ENCODE measurements around the gene DUSP10.

DNA sequence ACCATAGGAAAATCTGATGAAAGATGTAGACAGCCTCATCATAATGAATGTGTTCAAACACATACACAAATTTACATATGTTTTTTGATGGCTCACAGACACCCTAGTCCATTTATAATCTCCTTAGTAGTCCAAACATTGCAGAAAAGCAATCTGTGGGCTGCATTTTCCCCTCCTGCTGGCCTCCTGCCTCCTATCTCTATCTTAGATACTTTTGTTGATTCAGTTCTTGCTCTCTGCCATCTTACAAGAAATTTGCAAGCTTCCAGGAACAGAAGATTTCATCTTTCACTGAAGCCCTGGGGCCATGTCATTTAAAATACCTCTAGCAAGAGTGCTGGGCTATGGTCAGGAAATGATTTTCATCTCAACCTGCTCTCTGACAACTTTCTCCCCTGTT lies 50.6 kb downstream of the DUSP10 start:
- TF ChIP-seq, protein P1, sequence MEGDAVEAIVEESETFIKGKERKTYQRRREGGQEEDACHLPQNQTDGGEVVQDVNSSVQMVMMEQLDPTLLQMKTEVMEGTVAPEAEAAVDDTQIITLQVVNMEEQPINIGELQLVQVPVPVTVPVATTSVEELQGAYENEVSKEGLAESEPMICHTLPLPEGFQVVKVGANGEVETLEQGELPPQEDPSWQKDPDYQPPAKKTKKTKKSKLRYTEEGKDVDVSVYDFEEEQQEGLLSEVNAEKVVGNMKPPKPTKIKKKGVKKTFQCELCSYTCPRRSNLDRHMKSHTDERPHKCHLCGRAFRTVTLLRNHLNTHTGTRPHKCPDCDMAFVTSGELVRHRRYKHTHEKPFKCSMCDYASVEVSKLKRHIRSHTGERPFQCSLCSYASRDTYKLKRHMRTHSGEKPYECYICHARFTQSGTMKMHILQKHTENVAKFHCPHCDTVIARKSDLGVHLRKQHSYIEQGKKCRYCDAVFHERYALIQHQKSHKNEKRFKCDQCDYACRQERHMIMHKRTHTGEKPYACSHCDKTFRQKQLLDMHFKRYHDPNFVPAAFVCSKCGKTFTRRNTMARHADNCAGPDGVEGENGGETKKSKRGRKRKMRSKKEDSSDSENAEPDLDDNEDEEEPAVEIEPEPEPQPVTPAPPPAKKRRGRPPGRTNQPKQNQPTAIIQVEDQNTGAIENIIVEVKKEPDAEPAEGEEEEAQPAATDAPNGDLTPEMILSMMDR (IDR thresholded peaks at IDR 0.05) = no peak
- TF ChIP-seq, protein P2, sequence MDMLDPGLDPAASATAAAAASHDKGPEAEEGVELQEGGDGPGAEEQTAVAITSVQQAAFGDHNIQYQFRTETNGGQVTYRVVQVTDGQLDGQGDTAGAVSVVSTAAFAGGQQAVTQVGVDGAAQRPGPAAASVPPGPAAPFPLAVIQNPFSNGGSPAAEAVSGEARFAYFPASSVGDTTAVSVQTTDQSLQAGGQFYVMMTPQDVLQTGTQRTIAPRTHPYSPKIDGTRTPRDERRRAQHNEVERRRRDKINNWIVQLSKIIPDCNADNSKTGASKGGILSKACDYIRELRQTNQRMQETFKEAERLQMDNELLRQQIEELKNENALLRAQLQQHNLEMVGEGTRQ (CRISPR knock-in tag; IDR thresholded peaks at IDR 0.05) = no peak
- TF ChIP-seq FOXJ3 (CRISPR knock-in tag; IDR thresholded peaks at IDR 0.05; ENCODE audit: borderline replicate concordance) = no peak
- TF ChIP-seq, protein P3, sequence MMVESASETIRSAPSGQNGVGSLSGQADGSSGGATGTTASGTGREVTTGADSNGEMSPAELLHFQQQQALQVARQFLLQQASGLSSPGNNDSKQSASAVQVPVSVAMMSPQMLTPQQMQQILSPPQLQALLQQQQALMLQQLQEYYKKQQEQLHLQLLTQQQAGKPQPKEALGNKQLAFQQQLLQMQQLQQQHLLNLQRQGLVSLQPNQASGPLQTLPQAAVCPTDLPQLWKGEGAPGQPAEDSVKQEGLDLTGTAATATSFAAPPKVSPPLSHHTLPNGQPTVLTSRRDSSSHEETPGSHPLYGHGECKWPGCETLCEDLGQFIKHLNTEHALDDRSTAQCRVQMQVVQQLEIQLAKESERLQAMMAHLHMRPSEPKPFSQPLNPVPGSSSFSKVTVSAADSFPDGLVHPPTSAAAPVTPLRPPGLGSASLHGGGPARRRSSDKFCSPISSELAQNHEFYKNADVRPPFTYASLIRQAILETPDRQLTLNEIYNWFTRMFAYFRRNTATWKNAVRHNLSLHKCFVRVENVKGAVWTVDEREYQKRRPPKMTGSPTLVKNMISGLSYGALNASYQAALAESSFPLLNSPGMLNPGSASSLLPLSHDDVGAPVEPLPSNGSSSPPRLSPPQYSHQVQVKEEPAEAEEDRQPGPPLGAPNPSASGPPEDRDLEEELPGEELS (CRISPR knock-in tag; IDR thresholded peaks at IDR 0.05) = no peak
